ENCODE data around the gene ZNF319. TPM values are rescaled to one million over a fixed set of nuclear protein-coding genes. Genes with fewer than 3 reads are reported as not detected.

The ZNF319 gene
- total and polyA plus RNA-seq, 2 of the 4 experiments (the other 2 are of a cell fraction), result 0.90 to 6.3 TPM

GRCh38 chr16:57997528-57998265 is 2.8 kb downstream of the ZNF319 start:
- WGBS, 2 experiments (ENCODE audit: extremely low coverage in 2 of 2, insufficient read length in 1 of 2), result 97% methylated on average over 19 of the region's 36 CpGs; no CpG with 5 or more reads in 1 of the 2 experiments
- TF ChIP-seq MAFK (IDR thresholded peaks at IDR 0.05; ENCODE audit: low read depth, low read length), result no peak
- no peak for TF ChIP-seq SMC3 (IDR thresholded peaks at IDR 0.05; ENCODE audit: low read depth, low read length)
- no peak for TF ChIP-seq MXI1 (IDR thresholded peaks at IDR 0.05; ENCODE audit: borderline replicate concordance, low read depth, low read length)
- TF ChIP-seq NFE2L2 (IDR thresholded peaks at IDR 0.05; ENCODE audit: low read depth, low read length), result no peak
- no peak for TF ChIP-seq MAZ (IDR thresholded peaks at IDR 0.05; ENCODE audit: borderline replicate concordance, low read depth, low read length)
- TF ChIP-seq BHLHE40 (IDR thresholded peaks at IDR 0.05; ENCODE audit: low read depth, low read length), result no peak
- TF ChIP-seq USF2 (IDR thresholded peaks at IDR 0.05; ENCODE audit: low read depth, low read length), result no peak
- no peak for TF ChIP-seq RAD21 (IDR thresholded peaks at IDR 0.05; ENCODE audit: low read length)
- no peak for TF ChIP-seq CEBPB (IDR thresholded peaks at IDR 0.05; ENCODE audit: low read depth, low read length)
- TF ChIP-seq RCOR1 (IDR thresholded peaks at IDR 0.05; ENCODE audit: insufficient replicate concordance, low read length), result no peak
- TF ChIP-seq ELK1 (IDR thresholded peaks at IDR 0.05; ENCODE audit: borderline replicate concordance, low read depth, low read length), result no peak
- no peak for TF ChIP-seq CTCF (conservative IDR thresholded peaks at IDR 0.05; ENCODE audit: low read depth, low read length)
- TF ChIP-seq RFX5 (IDR thresholded peaks at IDR 0.05; ENCODE audit: low read depth, low read length), result no peak
- TF ChIP-seq FOS (IDR thresholded peaks at IDR 0.05; ENCODE audit: low read depth, low read length), result no peak
- no peak for TF ChIP-seq CHD1 (IDR thresholded peaks at IDR 0.05; ENCODE audit: low read depth, low read length)
- no peak for TF ChIP-seq POLR2A (IDR thresholded peaks at IDR 0.05; ENCODE audit: low read depth, low read length)
- Histone ChIP-seq H3K36me3 (ENCODE audit: control insufficient read depth, insufficient read depth, low read length) (peaks cover 36% of the 10 kb centered on the region; the same call in 1 of the 2 replicates), H3K23ac (ENCODE audit: low read depth, low read length) (no peak overlapping the region), H2AK5ac (ENCODE audit: low read depth, low read length) (no peak overlapping the region), H3K27ac (ENCODE audit: insufficient read depth, low read length) (no peak overlapping the region), H4K20me1 (ENCODE audit: insufficient read depth, low read length) (peaks cover 23% of the 10 kb centered on the region), H3K4me3 (ENCODE audit: insufficient read depth, low read depth, low read length) (no peak overlapping the region), H2AFZ (replicated peaks; ENCODE audit: low read length, poor library complexity) (no peak overlapping the region), H4K91ac (ENCODE audit: insufficient read depth, low read depth, low read length) (no peak overlapping the region), H2BK15ac (ENCODE audit: low read depth, low read length) (no peak overlapping the region), H2BK20ac (ENCODE audit: low read depth, low read length) (no peak overlapping the region), H3K79me1 (ENCODE audit: low read depth in 1 of 2, low read length in 2 of 2) (peaks cover 20 to 59% of the 10 kb centered on the region in 2 experiments), H3K9me3 (ENCODE audit: control insufficient read depth, insufficient read depth, low read length) (no peaks in the 10 kb centered on the region), H3K27me3 (ENCODE audit: control insufficient read depth, insufficient read depth, low read length) (no peaks in the 10 kb centered on the region), H3K4me2 (ENCODE audit: low read depth, low read length) (no peak overlapping the region), H3K4me1 (ENCODE audit: control insufficient read depth, insufficient read depth, low read length) (peaks cover 12% of the 10 kb centered on the region), H4K5ac (ENCODE audit: low read depth, low read length) (no peak overlapping the region), H3K14ac (replicated peaks; ENCODE audit: low read depth, low read length) (no peak overlapping the region), H3K18ac (ENCODE audit: low read depth, low read length) (no peak overlapping the region), H2BK120ac (ENCODE audit: low read depth, low read length) (no peak overlapping the region), H3K9ac (ENCODE audit: low read depth, low read length) (no peak overlapping the region), H2BK5ac (ENCODE audit: low read depth, low read length, poor library complexity, severe bottlenecking) (no peak overlapping the region), H3K56ac (ENCODE audit: extremely low read depth, insufficient read depth, low read length) (no peak overlapping the region), H2AK9ac (replicated peaks; ENCODE audit: low read depth, low read length, poor library complexity) (no peak overlapping the region), H3K4ac (ENCODE audit: low read depth, low read length) (no peak overlapping the region), H3K9me1 (ENCODE audit: insufficient read depth, low read length) (peaks cover 11% of the 10 kb centered on the region; the same call in 1 of the 2 replicates), H4K8ac (ENCODE audit: low read depth in 2 of 2, low read length in 2 of 2) (no peak overlapping the region)
- no peak for DNase-seq
- POLR2A ChIA-PET (ENCODE audit: unreplicated experiment), result no interaction called here
- CTCF ChIA-PET, result no interaction called here
- no peak for ATAC-seq (ENCODE audit: low read depth)
- in situ Hi-C loops (cut with MboI; ENCODE audit: low sequenced_read_pairs), result no loop called here
- dilution Hi-C loops (cut with HindIII; ENCODE audit: low sequenced_read_pairs, unreplicated experiment), result no loop called here
- no TSS peak for BruUV-seq (replicated peaks)
- intact Hi-C loops (cut with micrococcal nuclease), result no loop called here
